HepG2 (cell line): ENCODE measurements around the gene WDR54. TPM values are rescaled to one million over a fixed set of nuclear protein-coding genes. Genes with fewer than 3 reads are reported as not detected.

Source experiments
- ATF5 ChIP-seq: sonication (generic); formaldehyde crosslinking; IDR thresholded peaks from 2 replicates; pipeline ENCODE4 v1.4.0; 2020; ENCODE audit warnings: mild to moderate bottlenecking, low read depth, missing genetic modification reagents
- EEA1 ChIP-seq: sonication (generic); formaldehyde crosslinking; IDR thresholded peaks from 2 replicates; pipeline ENCODE4 v1.5.1; 2020; ENCODE audit warnings: mild to moderate bottlenecking, missing genetic modification reagents, borderline replicate concordance
- ETV5 ChIP-seq: IDR thresholded peaks from 2 replicates; pipeline ENCODE4 v1.6.1; 2018; ENCODE audit warnings: missing biosample characterization, missing genetic modification reagents, inconsistent platforms, borderline replicate concordance
- FIP1L1 ChIP-seq: fragments of 200-400 bp; formaldehyde crosslinking; IDR thresholded peaks from 2 replicates; pipeline ENCODE4 v1.6.1; 2018; ENCODE audit warnings: low read depth, mild to moderate bottlenecking, low read length, moderate library complexity, borderline replicate concordance; ENCODE audit not compliant: insufficient read depth
- HCFC1 ChIP-seq: fragments of 150-350 bp; IDR thresholded peaks from 2 replicates; pipeline ENCODE4 v1.6.1; 2014; ENCODE audit warnings: low read depth, low read length
- HES4 ChIP-seq: sonication (generic); formaldehyde crosslinking; IDR thresholded peaks from 2 replicates; pipeline ENCODE4 v1.9.0; 2021; ENCODE audit warnings: mild to moderate bottlenecking, missing genetic modification reagents, borderline replicate concordance
- MAFK ChIP-seq, 2 experiments: IDR thresholded peaks in 1 of 2; conservative IDR thresholded peaks in 1 of 2; 2 replicates each; pipeline ENCODE4 v1.6.1; 2011; ENCODE audit warnings: improper control_type of control experiment in 2 of 2, low read length in 2 of 2
- PCBP2 ChIP-seq: fragments of 200-400 bp; formaldehyde crosslinking; optimal IDR thresholded peaks from 2 replicates; pipeline ENCODE3; 2018; ENCODE audit warnings: low read length, low read depth; ENCODE audit not compliant: poor library complexity, severe bottlenecking
- SAFB2 ChIP-seq: sonication (generic); formaldehyde crosslinking; IDR thresholded peaks from 2 replicates; pipeline ENCODE4 v1.5.1; 2020; ENCODE audit warnings: missing genetic modification reagents, low read depth, mild to moderate bottlenecking, borderline replicate concordance
- SETDB1 ChIP-seq: sonication (generic); formaldehyde crosslinking; IDR thresholded peaks from 2 replicates; pipeline ENCODE4 v1.5.1; 2020; ENCODE audit warnings: missing genetic modification reagents, mild to moderate bottlenecking, borderline replicate concordance
- SMAD9 ChIP-seq: sonication (generic); formaldehyde crosslinking; IDR thresholded peaks from 2 replicates; pipeline ENCODE4 v1.5.1; 2020; ENCODE audit warnings: mild to moderate bottlenecking, missing genetic modification reagents
- ZBTB42 ChIP-seq: sonication (generic); formaldehyde crosslinking; IDR thresholded peaks from 2 replicates; pipeline ENCODE4 v1.5.0; 2020; ENCODE audit warnings: mild to moderate bottlenecking, missing genetic modification reagents
- ZNF44 ChIP-seq: sonication (generic); formaldehyde crosslinking; IDR thresholded peaks from 2 replicates; pipeline ENCODE4 v1.5.1; 2020; ENCODE audit warnings: mild to moderate bottlenecking, missing genetic modification reagents
- ZNF724P ChIP-seq: sonication (generic); formaldehyde crosslinking; IDR thresholded peaks from 2 replicates; pipeline ENCODE4 v1.8.0; 2022; ENCODE audit warnings: missing genetic modification reagents, borderline replicate concordance
- ZNF781 ChIP-seq: sonication (generic); formaldehyde crosslinking; IDR thresholded peaks from 2 replicates; pipeline ENCODE4 v1.5.1; 2020; ENCODE audit warnings: borderline replicate concordance, mild to moderate bottlenecking, missing genetic modification reagents; ENCODE audit errors: not compliant biosample characterization
- polyA plus RNA-seq, 8 experiments: library from polyadenylated mRNA; depleted of rRNA in 3 of 8; stranded (reverse) in 7 of 8; unstranded in 1 of 8; fragments of >200 nt; fragmentation: Illumina TruSeq in 4 of 8; extraction: Trizol in 4 of 8; gene quantifications; 2 replicates each; pipeline versions ENCODE4 v1.2.1 to v1.2.3, GENCODE V29; 2011 to 2016; ENCODE audit warnings: low read depth in 4 of 8, missing spikeins in 1 of 8, mixed read lengths in 1 of 8; ENCODE audit not compliant: insufficient read depth in 1 of 8
- total RNA-seq, 5 experiments: library from RNA; depleted of rRNA; stranded (reverse); fragments of >200 nt; fragmentation: Illumina TruSeq; extraction: Trizol; gene quantifications; 2 replicates each; pipeline ENCODE4 v1.2.3, GENCODE V29; 2016; ENCODE audit warnings: low read depth in 1 of 5
- TF ChIP-seq, protein P1 (sequence below): sonication (generic); formaldehyde crosslinking; IDR thresholded peaks from 2 replicates; pipeline ENCODE4 v1.5.1; 2020; ENCODE audit warnings: mild to moderate bottlenecking, missing genetic modification reagents, borderline replicate concordance
- TF ChIP-seq, protein P2 (sequence below): sonication (generic); formaldehyde crosslinking; IDR thresholded peaks from 2 replicates; pipeline ENCODE4 v1.4.0; 2020; ENCODE audit warnings: missing genetic modification reagents
- TF ChIP-seq, protein P3 (sequence below): sonication (generic); formaldehyde crosslinking; IDR thresholded peaks from 2 replicates; pipeline ENCODE4 v1.5.1; 2020; ENCODE audit warnings: mild to moderate bottlenecking, missing genetic modification reagents, borderline replicate concordance

The WDR54 gene
- total and polyA plus RNA-seq, 2 of the 13 experiments (the other 11 are each of a cell fraction or from before 2014, with no cell fraction given) = 2.0 to 17.3 TPM

DNA sequence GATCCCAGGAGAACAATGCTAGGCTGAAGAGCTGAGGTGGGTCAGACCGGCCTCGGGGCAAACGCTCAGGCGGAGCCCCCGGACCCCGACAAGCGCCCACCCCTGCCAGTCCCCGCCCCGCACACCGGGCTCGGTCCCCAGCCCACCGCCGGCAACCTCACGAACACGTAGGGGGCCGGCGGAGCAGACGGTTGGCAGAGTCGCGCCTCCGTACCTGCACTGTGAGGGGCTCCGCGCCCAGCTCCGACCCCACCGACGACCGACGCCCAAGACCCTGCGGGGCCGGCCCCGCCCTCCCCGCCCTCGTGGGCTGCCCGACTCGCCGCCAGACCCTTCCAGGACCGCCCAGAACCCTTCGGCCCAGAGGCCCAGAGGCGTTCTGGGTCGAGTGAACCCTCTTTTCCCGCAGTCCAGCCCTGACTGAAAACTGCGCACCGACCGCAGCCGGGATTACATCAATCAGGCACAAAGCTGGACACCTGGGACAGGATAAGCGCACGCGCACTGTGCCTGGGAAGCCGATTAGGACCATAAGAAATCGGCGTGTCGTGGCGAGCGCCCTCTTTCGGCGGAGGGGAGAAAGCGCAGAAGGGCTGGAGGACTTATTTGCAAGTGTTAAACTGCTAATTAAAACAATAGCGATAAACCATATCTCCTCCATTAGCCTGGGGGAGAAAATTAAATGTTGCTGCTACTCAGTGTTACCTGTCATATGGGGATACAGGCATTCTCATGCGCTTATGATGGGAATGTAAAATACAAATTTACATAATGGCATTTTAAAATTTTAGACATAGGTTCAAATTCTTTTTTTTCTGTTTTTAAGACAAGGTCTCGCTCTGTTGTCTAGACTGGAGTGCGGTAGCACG lies 29.7 kb upstream of the WDR54 start (continued):
- TF ChIP-seq ETV5 (CRISPR knock-in tag) (peak; percentile 65), HES4 (CRISPR knock-in tag) (0 out of 2 replicates have a peak, but pooled peaks have one; percentile 68), PCBP2 (no peak), ZNF781 (CRISPR knock-in tag) (no peak), ATF5 (CRISPR knock-in tag) (no peak), MAFK (conservative IDR thresholded peaks at IDR 0.05 in 1 of 2, IDR thresholded peaks at IDR 0.05 in 1 of 2; ENCODE audit: low read length in 2 of 2) (no peak), ZBTB42 (CRISPR knock-in tag) (0 out of 2 replicates have a peak, but pooled peaks have one; percentile 62), FIP1L1 (no peak), ZNF44 (CRISPR knock-in tag) (no peak), SMAD9 (CRISPR knock-in tag) (no peak), EEA1 (CRISPR knock-in tag) (no peak), ZNF724P (CRISPR knock-in tag) (no peak; the same call in 1 of the 2 replicates), SETDB1 (CRISPR knock-in tag) (no peak), HCFC1 (peak; percentile 55), SAFB2 (no peak)
- TF ChIP-seq, protein P1, sequence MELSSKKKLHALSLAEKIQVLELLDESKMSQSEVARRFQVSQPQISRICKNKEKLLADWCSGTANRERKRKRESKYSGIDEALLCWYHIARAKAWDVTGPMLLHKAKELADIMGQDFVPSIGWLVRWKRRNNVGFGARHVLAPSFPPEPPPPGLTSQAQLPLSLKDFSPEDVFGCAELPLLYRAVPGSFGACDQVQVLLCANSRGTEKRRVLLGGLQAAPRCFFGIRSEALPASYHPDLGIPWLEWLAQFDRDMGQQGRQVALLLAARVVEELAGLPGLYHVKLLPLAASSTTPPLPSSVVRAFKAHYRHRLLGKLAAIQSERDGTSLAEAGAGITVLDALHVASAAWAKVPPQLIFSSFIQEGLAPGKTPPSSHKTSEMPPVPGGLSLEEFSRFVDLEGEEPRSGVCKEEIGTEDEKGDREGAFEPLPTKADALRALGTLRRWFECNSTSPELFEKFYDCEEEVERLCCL (CRISPR knock-in tag) = no peak; the same call in 1 of the 2 replicates
- TF ChIP-seq, protein P2, sequence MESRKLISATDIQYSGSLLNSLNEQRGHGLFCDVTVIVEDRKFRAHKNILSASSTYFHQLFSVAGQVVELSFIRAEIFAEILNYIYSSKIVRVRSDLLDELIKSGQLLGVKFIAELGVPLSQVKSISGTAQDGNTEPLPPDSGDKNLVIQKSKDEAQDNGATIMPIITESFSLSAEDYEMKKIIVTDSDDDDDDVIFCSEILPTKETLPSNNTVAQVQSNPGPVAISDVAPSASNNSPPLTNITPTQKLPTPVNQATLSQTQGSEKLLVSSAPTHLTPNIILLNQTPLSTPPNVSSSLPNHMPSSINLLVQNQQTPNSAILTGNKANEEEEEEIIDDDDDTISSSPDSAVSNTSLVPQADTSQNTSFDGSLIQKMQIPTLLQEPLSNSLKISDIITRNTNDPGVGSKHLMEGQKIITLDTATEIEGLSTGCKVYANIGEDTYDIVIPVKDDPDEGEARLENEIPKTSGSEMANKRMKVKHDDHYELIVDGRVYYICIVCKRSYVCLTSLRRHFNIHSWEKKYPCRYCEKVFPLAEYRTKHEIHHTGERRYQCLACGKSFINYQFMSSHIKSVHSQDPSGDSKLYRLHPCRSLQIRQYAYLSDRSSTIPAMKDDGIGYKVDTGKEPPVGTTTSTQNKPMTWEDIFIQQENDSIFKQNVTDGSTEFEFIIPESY = no peak; the same call in 1 of the 2 replicates
- TF ChIP-seq, protein P3, sequence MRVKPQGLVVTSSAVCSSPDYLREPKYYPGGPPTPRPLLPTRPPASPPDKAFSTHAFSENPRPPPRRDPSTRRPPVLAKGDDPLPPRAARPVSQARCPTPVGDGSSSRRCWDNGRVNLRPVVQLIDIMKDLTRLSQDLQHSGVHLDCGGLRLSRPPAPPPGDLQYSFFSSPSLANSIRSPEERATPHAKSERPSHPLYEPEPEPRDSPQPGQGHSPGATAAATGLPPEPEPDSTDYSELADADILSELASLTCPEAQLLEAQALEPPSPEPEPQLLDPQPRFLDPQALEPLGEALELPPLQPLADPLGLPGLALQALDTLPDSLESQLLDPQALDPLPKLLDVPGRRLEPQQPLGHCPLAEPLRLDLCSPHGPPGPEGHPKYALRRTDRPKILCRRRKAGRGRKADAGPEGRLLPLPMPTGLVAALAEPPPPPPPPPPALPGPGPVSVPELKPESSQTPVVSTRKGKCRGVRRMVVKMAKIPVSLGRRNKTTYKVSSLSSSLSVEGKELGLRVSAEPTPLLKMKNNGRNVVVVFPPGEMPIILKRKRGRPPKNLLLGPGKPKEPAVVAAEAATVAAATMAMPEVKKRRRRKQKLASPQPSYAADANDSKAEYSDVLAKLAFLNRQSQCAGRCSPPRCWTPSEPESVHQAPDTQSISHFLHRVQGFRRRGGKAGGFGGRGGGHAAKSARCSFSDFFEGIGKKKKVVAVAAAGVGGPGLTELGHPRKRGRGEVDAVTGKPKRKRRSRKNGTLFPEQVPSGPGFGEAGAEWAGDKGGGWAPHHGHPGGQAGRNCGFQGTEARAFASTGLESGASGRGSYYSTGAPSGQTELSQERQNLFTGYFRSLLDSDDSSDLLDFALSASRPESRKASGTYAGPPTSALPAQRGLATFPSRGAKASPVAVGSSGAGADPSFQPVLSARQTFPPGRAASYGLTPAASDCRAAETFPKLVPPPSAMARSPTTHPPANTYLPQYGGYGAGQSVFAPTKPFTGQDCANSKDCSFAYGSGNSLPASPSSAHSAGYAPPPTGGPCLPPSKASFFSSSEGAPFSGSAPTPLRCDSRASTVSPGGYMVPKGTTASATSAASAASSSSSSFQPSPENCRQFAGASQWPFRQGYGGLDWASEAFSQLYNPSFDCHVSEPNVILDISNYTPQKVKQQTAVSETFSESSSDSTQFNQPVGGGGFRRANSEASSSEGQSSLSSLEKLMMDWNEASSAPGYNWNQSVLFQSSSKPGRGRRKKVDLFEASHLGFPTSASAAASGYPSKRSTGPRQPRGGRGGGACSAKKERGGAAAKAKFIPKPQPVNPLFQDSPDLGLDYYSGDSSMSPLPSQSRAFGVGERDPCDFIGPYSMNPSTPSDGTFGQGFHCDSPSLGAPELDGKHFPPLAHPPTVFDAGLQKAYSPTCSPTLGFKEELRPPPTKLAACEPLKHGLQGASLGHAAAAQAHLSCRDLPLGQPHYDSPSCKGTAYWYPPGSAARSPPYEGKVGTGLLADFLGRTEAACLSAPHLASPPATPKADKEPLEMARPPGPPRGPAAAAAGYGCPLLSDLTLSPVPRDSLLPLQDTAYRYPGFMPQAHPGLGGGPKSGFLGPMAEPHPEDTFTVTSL = no peak
